Naive thymus-derived CD4-positive, alpha-beta T cell (primary cell): Measurements from ENCODE around the gene PPP1R2C. TPM values are rescaled to one million over a fixed set of nuclear protein-coding genes. Genes with fewer than 3 reads are reported as not detected.
A peak's percentile ranks its signal among the peaks of the same experiment; 100 is the strongest.

ENCODE experiments used
- ATAC-seq: fragments of 150-1000 bp; cut with Tn5 transposase; 2 replicates; pipeline ENCODE4 v1.10.0; 2021; ENCODE audit warnings: mild to moderate bottlenecking, moderate library complexity
- CTCF ChIA-PET: fragments of 350-600 bp; sonication (Branson Sonifier 250); formaldehyde crosslinking; loops from one replicate; lab custom pipeline; 2021; ENCODE audit warnings: antibody characterized with exemption; lab: Charles Lee
- POLR2A ChIA-PET: fragments of 350-600 bp; sonication (Branson Sonifier 250); formaldehyde crosslinking; loops from one replicate; lab custom pipeline; 2021; ENCODE audit warnings: antibody characterized with exemption, inconsistent platforms; lab: Charles Lee
- DNase-seq, 9 donors: peaks; one replicate each; pipeline versions ENCODE4 v3.0.0 to v3.0.0-alpha.2; 2020 to 2022; ENCODE audit warnings: mixed read lengths in 1 of 9
- H3K27ac ChIP-seq: one replicate; pipeline ENCODE4 v1.7.0; 2013; ENCODE audit warnings: mild to moderate bottlenecking, low read depth, low read length, moderate library complexity
- H3K27me3 ChIP-seq, 2 donors: one replicate each; pipeline ENCODE4 v1.7.0; 2013; ENCODE audit warnings: low read length in 2 of 2, mild to moderate bottlenecking in 2 of 2, moderate library complexity in 2 of 2; ENCODE audit not compliant: control insufficient read depth in 2 of 2, insufficient read depth in 2 of 2
- H3K36me3 ChIP-seq, 3 experiments: 1 replicate in 2 of 3; 2 replicates in 1 of 3; pipeline ENCODE4 v1.7.0; 2013; ENCODE audit warnings: low read length in 3 of 3, mild to moderate bottlenecking in 3 of 3, moderate library complexity in 1 of 3; ENCODE audit not compliant: insufficient read depth in 3 of 3, control insufficient read depth in 2 of 3
- H3K4me1 ChIP-seq, 2 donors: one replicate each; pipeline ENCODE4 v1.7.0; 2013; ENCODE audit warnings: low read length in 2 of 2, mild to moderate bottlenecking in 2 of 2, moderate library complexity in 1 of 2; ENCODE audit not compliant: control insufficient read depth in 2 of 2, insufficient read depth in 2 of 2
- H3K4me3 ChIP-seq: 2 replicates; pipeline ENCODE4 v1.7.0; 2013; ENCODE audit warnings: mild to moderate bottlenecking, low read length
- H3K9me3 ChIP-seq, 3 experiments: 1 replicate in 2 of 3; 2 replicates in 1 of 3; pipeline ENCODE4 v1.7.0; 2013; ENCODE audit warnings: low read length in 3 of 3; ENCODE audit not compliant: control insufficient read depth in 2 of 3
- H3K27ac Mint-ChIP-seq, 9 donors: one replicate each; pipeline ENCODE4 v1.8.0; 2020 to 2022; ENCODE audit warnings: mixed read lengths in 9 of 9, mild to moderate bottlenecking in 8 of 9, moderate library complexity in 5 of 9, inconsistent platforms in 2 of 9
- H3K27me3 Mint-ChIP-seq, 5 donors: one replicate each; pipeline ENCODE4 v1.8.0; 2021 to 2022; ENCODE audit warnings: mixed read lengths in 5 of 5, mild to moderate bottlenecking in 1 of 5
- H3K36me3 Mint-ChIP-seq, 5 donors: one replicate each; pipeline ENCODE4 v1.8.0; 2020 to 2022; ENCODE audit warnings: mixed read lengths in 5 of 5, mild to moderate bottlenecking in 3 of 5, inconsistent platforms in 1 of 5
- H3K4me1 Mint-ChIP-seq, 7 donors: one replicate each; pipeline ENCODE4 v1.8.0; 2020 to 2022; ENCODE audit warnings: mixed read lengths in 7 of 7, mild to moderate bottlenecking in 3 of 7, inconsistent platforms in 1 of 7
- H3K4me3 Mint-ChIP-seq, 10 donors: one replicate each; pipeline ENCODE4 v1.8.0; 2020 to 2022; ENCODE audit warnings: mild to moderate bottlenecking in 10 of 10, mixed read lengths in 10 of 10, moderate library complexity in 6 of 10, inconsistent platforms in 2 of 10
- H3K9me3 Mint-ChIP-seq, 11 donors: one replicate each; pipeline ENCODE4 v1.8.0; 2020 to 2022; ENCODE audit warnings: mixed read lengths in 11 of 11, mild to moderate bottlenecking in 4 of 11, inconsistent platforms in 1 of 11, moderate library complexity in 1 of 11
- intact Hi-C, 2 donors: fragments of 100-400 bp; cut with micrococcal nuclease; formaldehyde crosslinking; loops; one replicate each; pipeline ENCODE4 v1.15.1; 2023
- polyA plus RNA-seq, 2 donors: library from polyadenylated mRNA; unstranded; fragments of 300-500 nt; fragmentation: Illumina TruSeq; gene quantifications; one replicate each; pipeline ENCODE4 v1.2.3, GENCODE V29; 2021
- total RNA-seq, 6 experiments: library from RNA in 5 of 6; stranded (reverse) in 5 of 6; gene quantifications; 1 replicate in 5 of 6; 2 replicates in 1 of 6; pipeline ENCODE4 v1.2.3 and lab custom pipeline; 2021 to 2026

The PPP1R2C gene
- total and polyA plus RNA-seq, 7 experiments from 2014 or later: not detected

DNA sequence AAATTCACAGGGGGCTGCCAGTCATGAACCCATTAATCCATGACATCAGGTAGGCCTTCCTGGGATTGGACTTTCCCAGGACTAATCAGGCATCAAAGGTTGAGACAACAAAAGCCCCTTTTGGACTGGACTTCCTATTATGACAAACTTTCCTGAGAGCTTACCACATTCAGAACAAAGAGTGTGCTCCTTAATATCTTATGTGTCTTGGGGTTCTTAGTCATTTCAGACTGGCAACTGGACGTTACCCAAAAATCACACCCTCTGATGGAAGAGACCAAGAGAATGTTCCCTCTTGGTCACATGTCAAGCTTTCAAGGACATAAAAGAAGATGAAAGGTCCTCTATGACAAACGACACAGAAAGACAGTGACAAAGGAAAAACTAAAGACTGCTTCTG is 31.6 kb upstream of the PPP1R2C start:
- Mint-ChIP-seq H3K27me3 (no peaks in the 10 kb centered on the region), H3K4me1 (no peaks in the 10 kb centered on the region), H3K9me3 (peaks cover 0 to 17% (median 6%) of the 10 kb centered on the region in 11 donors), H3K36me3 (peaks cover 0 to 6% (median 5%) of the 10 kb centered on the region in 5 donors), H3K27ac (no peak overlapping the region), H3K4me3 (no peak overlapping the region)
- DNase-seq (no peak), ATAC-seq (no peak)
- no peak overlapping the region for H3K4me3 ChIP-seq
- no peaks in the 10 kb centered on the region for H3K36me3 ChIP-seq
- no peaks in the 10 kb centered on the region for H3K9me3 ChIP-seq
- ChIA-PET POLR2A (interaction anchor here (0.7 kb wide), 1 partner anchor 1427 kb away, joined by 4 read pairs; no protein-coding TSS in a partner anchor), CTCF (no interaction called here)
- intact Hi-C loops: no loop called here
- no peak overlapping the region for H3K27ac ChIP-seq
- no peaks in the 10 kb centered on the region for H3K4me1 ChIP-seq
- no peaks in the 10 kb centered on the region for H3K27me3 ChIP-seq

DNA sequence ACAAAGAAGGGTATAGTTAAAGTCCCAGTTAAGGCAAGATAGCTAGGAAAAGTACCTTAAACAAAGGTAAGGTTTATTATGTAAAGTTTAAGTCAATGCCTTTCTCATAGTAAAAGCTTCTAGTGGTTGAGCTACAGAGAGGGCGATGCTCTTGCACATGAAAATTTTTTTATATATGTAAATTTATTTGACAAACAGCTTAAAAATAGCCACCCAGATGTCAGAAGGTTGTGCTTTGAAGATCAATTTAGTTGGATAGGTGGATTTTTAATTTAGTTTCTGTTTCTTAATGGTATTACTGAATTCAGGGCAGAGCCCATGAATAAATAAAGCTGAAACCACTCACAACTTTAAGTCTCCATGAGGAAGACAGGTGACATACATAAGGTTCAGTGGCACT is 29.4 kb upstream of the PPP1R2C start:
- Histone ChIP-seq H3K4me1 (no peaks in the 10 kb centered on the region), H3K27me3 (no peaks in the 10 kb centered on the region), H3K9me3 (no peaks in the 10 kb centered on the region), H3K36me3 (no peaks in the 10 kb centered on the region), H3K4me3 (no peak overlapping the region), H3K27ac (no peak overlapping the region)
- no peaks in the 10 kb centered on the region for H3K36me3 Mint-ChIP-seq
- peaks cover 0 to 4% (median 0%) of the 10 kb centered on the region in 7 donors for H3K4me1 Mint-ChIP-seq
- no peak overlapping the region for H3K27ac Mint-ChIP-seq
- ATAC-seq (no peak), DNase-seq (no peak)
- intact Hi-C loops: no loop called here
- no peak overlapping the region for H3K4me3 Mint-ChIP-seq
- ChIA-PET CTCF (no interaction called here), POLR2A (no interaction called here)
- no peaks in the 10 kb centered on the region for H3K27me3 Mint-ChIP-seq
- peaks cover 0 to 4% (median 0%) of the 10 kb centered on the region in 11 donors for H3K9me3 Mint-ChIP-seq

DNA sequence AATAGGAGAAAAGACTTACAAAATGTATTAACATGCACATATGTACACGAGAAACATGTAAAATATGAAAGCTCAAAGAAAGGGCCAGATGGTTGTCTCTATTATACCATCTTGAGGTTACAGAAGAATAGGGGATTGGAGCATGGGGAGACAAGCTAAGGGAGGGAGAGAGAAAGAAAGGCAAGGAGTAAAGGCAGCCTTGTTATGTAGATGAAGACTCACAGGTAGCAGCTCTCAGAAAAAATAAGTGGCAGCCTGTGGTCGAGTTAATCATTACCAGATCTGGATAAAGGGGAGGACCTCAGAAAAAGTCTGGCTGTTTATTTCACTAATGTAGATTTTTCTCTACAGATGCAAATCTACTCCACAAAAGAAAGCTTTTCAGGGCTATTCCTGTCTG is 26.6 kb upstream of the PPP1R2C start:
- ATAC-seq (no peak), DNase-seq (no peak)
- H3K36me3 ChIP-seq: no peaks in the 10 kb centered on the region
- H3K27me3 ChIP-seq: no peaks in the 10 kb centered on the region
- no peak overlapping the region for H3K27ac ChIP-seq
- Mint-ChIP-seq H3K27ac (peak overlapping the region in 1 of 9 donors; percentile 77), H3K4me1 (peaks cover 0 to 4% (median 0%) of the 10 kb centered on the region in 7 donors), H3K9me3 (peaks cover 0 to 9% (median 0%) of the 10 kb centered on the region in 11 donors), H3K36me3 (peaks cover 0 to 4% (median 0%) of the 10 kb centered on the region in 5 donors), H3K27me3 (no peaks in the 10 kb centered on the region), H3K4me3 (no peak overlapping the region)
- ChIA-PET CTCF (no interaction called here), POLR2A (no interaction called here)
- no peak overlapping the region for H3K4me3 ChIP-seq
- no peaks in the 10 kb centered on the region for H3K9me3 ChIP-seq
- H3K4me1 ChIP-seq: no peaks in the 10 kb centered on the region
- intact Hi-C loops: no loop called here

DNA sequence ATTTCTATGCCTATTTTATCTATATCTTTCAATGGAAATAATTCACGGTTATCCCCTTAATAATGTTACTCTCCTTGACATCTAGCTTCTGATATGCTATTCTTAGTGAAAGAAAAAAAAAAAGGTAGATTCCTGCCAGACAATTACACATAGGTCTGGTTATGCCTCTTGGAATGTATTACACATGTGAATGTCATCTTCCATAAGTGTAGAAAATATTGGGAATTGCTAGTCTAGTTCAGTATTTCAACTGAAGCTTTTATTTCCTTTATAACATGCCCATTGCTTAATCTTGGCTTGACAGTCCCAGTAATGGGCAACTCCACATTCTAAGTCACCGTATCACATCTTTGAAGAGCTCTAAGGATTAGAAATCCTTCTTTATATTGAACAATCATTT is 25.4 kb upstream of the PPP1R2C start:
- ATAC-seq: no peak
- H3K27ac Mint-ChIP-seq: no peak overlapping the region
- H3K27me3 Mint-ChIP-seq: no peaks in the 10 kb centered on the region
- H3K27me3 ChIP-seq: no peaks in the 10 kb centered on the region
- peaks cover 0 to 9% (median 0%) of the 10 kb centered on the region in 11 donors for H3K9me3 Mint-ChIP-seq
- H3K36me3 ChIP-seq: no peaks in the 10 kb centered on the region
- no peak for DNase-seq
- CTCF ChIA-PET: no interaction called here
- H3K9me3 ChIP-seq: no peaks in the 10 kb centered on the region
- H3K4me1 ChIP-seq: no peaks in the 10 kb centered on the region
- no peak overlapping the region for H3K4me3 ChIP-seq
- intact Hi-C loops: no loop called here
- peaks cover 0 to 4% (median 0%) of the 10 kb centered on the region in 7 donors for H3K4me1 Mint-ChIP-seq
- POLR2A ChIA-PET: interaction anchor here (0.6 kb wide), 1 partner anchor 129 kb away, joined by 5 read pairs; no protein-coding TSS in a partner anchor
- H3K36me3 Mint-ChIP-seq: peaks cover 0 to 4% (median 0%) of the 10 kb centered on the region in 5 donors
- H3K27ac ChIP-seq: no peak overlapping the region
- no peak overlapping the region for H3K4me3 Mint-ChIP-seq

DNA sequence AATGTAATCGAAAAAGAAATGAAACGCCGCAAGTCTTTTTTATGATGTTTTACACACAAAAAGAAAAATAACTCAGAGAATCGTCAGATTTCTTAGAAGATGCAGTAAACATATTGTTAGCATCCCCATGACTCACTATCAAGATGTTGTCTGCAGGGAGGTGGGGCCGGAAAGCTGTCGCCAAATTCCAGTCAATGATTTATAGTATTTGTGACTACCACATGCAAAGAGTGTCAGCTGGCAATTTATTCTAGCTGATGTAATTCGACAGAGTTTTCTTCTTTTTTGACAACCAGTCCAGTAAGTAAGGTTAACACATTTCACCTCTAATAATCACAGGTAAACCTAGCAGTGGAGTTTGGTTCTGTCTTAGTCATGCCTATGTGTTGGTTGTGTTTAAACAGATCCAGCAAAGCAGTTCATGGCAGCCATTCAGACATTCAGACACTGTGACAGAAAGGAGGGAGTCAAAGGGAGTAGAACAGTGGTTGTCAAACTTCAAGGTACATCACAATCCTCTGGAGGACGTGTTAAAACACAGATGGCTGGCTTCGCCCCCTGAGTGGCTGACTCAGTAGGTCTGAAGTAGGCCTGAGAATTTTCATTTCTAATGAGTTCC is 19.8 kb upstream of the PPP1R2C start:
- intact Hi-C loops: no loop called here
- H3K4me3 Mint-ChIP-seq: no peak overlapping the region
- H3K27me3 ChIP-seq: no peaks in the 10 kb centered on the region
- CTCF ChIA-PET: interaction anchor here (0.6 kb wide), 1 partner anchor 1563 kb away, joined by 3 read pairs; no protein-coding TSS in a partner anchor
- no peak overlapping the region for H3K27ac ChIP-seq
- H3K36me3 ChIP-seq: no peaks in the 10 kb centered on the region
- peaks cover 0 to 18% (median 1%) of the 10 kb centered on the region in 11 donors for H3K9me3 Mint-ChIP-seq
- POLR2A ChIA-PET: interaction anchor here (0.7 kb wide), 1 partner anchor 40 kb away, joined by 3 read pairs; no protein-coding TSS in a partner anchor
- no peak overlapping the region for H3K27ac Mint-ChIP-seq
- no peak overlapping the region for H3K4me3 ChIP-seq
- no peaks in the 10 kb centered on the region for H3K4me1 ChIP-seq
- DNase-seq (no peak), ATAC-seq (no peak)
- H3K9me3 ChIP-seq: no peaks in the 10 kb centered on the region
- H3K36me3 Mint-ChIP-seq: peaks cover 0 to 6% (median 0%) of the 10 kb centered on the region in 5 donors
- no peaks in the 10 kb centered on the region for H3K4me1 Mint-ChIP-seq
- no peaks in the 10 kb centered on the region for H3K27me3 Mint-ChIP-seq

DNA sequence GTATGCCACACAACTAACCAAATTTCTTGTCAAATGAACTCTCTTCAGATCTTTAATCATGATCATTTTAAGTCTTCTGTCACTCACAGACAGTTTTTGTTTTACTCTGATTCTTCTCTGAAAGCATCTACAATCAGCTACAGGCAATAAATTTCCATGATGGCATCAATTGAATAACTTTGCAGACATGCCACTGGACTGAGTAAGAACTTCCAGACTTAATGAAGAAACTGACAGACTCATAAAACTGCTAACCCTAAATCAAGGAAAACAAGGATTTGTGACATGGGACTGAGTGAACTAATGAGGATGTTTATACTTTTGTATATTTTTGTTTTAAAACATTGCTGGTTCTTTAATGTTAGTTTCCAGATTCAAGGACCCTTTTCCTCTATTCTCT is 5.5 kb upstream of the PPP1R2C start:
- H3K27ac ChIP-seq: no peak overlapping the region
- H3K27me3 Mint-ChIP-seq: no peaks in the 10 kb centered on the region
- peaks cover 0 to 6% (median 0%) of the 10 kb centered on the region in 5 donors for H3K36me3 Mint-ChIP-seq
- no peaks in the 10 kb centered on the region for H3K4me1 ChIP-seq
- POLR2A ChIA-PET: interaction anchor here (0.6 kb wide), 1 partner anchor 15 kb away, joined by 4 read pairs; no protein-coding TSS in a partner anchor
- DNase-seq (no peak), ATAC-seq (no peak)
- CTCF ChIA-PET: no interaction called here
- H3K36me3 ChIP-seq: no peaks in the 10 kb centered on the region
- H3K27me3 ChIP-seq: no peaks in the 10 kb centered on the region
- peaks cover 0 to 16% (median 4%) of the 10 kb centered on the region in 11 donors for H3K9me3 Mint-ChIP-seq
- no peak overlapping the region for H3K27ac Mint-ChIP-seq
- intact Hi-C loops: no loop called here
- H3K9me3 ChIP-seq: no peaks in the 10 kb centered on the region
- no peak overlapping the region for H3K4me3 Mint-ChIP-seq
- H3K4me3 ChIP-seq: no peak overlapping the region
- peaks cover 0 to 5% (median 0%) of the 10 kb centered on the region in 7 donors for H3K4me1 Mint-ChIP-seq
